Measurements from ENCODE around the gene COPA.

Gene COPA

DNA sequence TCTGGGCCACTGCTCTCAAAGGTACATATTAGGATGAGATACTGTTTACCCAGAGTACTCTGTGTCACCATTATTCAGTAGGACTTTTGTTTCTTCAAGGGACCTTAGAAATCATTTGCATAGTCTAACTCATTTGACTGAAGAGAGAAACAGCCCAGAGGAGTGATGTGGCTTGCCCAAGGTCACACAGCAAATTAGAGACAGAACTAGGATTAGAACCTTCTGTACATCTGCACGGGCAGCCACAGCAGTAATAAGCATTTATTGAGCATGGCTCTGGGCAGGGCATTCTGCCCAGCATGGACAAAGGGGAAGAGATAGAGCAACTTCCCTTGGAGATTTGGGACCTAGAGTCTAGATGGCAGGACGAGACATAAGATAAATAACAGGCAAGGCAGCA is 18.1 kb upstream of the COPA start:
- Histone ChIP-seq H3K27me3 (ENCODE audit: low read depth, low read length) (no peaks in the 10 kb centered on the region), H3K27ac (ENCODE audit: low read length) (no peak overlapping the region), H3K36me3 (ENCODE audit: control insufficient read depth in 1 of 2, insufficient read depth in 2 of 2, low read length in 2 of 2) (peaks cover 29 to 31% of the 10 kb centered on the region in 2 donors), H3K4me3 (ENCODE audit: low read depth in 1 of 2, low read length in 2 of 2) (no peak overlapping the region), H3K9me3 (ENCODE audit: control insufficient read depth in 1 of 2, low read length in 2 of 2) (no peaks in the 10 kb centered on the region), H3K4me1 (ENCODE audit: control insufficient read depth in 1 of 2, insufficient read depth in 2 of 2, low read length in 2 of 2) (no peaks in the 10 kb centered on the region)

- Histone ChIP-seq H3K27me3 (ENCODE audit: low read depth, low read length) (no peaks in the 10 kb centered on the region), H3K4me3 (ENCODE audit: low read depth in 1 of 2, low read length in 2 of 2) (no peak overlapping the region), H3K4me1 (ENCODE audit: control insufficient read depth in 1 of 2, insufficient read depth in 2 of 2, low read length in 2 of 2) (no peaks in the 10 kb centered on the region), H3K27ac (ENCODE audit: low read length) (no peak overlapping the region), H3K36me3 (ENCODE audit: control insufficient read depth in 1 of 2, insufficient read depth in 2 of 2, low read length in 2 of 2) (peaks cover 38 to 40% of the 10 kb centered on the region in 2 donors), H3K9me3 (ENCODE audit: control insufficient read depth in 1 of 2, low read length in 2 of 2) (no peaks in the 10 kb centered on the region)
These were observed 17.2 kb upstream of the COPA start for GRCh38 chr1:160360227-160360695.

GRCh38 chr1:160359559-160360226 is 16.6 kb upstream of the COPA start:
- peaks cover 44 to 46% of the 10 kb centered on the region in 2 donors for H3K36me3 ChIP-seq (ENCODE audit: control insufficient read depth in 1 of 2, insufficient read depth in 2 of 2, low read length in 2 of 2)

DNA sequence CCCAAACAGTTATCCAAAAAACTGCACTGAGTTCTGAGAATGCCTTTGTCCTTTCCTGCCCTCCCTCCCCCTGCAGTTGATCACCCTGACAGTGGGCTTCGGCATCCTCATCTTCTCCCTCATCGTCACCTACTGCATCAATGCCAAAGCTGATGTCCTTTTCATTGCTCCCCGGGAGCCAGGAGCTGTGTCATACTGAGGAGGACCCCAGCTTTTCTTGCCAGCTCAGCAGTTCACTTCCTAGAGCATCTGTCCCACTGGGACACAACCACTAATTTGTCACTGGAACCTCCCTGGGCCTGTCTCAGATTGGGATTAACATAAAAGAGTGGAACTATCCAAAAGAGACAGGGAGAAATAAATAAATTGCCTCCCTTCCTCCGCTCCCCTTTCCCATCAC is 15.0 kb upstream of the COPA start:
- H3K36me3 ChIP-seq (ENCODE audit: control insufficient read depth in 1 of 2, insufficient read depth in 2 of 2, low read length in 2 of 2), result peaks cover 60 to 62% of the 10 kb centered on the region in 2 donors
- H3K27me3 ChIP-seq (ENCODE audit: low read depth, low read length), result no peaks in the 10 kb centered on the region
- H3K4me1 ChIP-seq (ENCODE audit: control insufficient read depth in 1 of 2, insufficient read depth in 2 of 2, low read length in 2 of 2), result no peaks in the 10 kb centered on the region
- no peak overlapping the region for H3K4me3 ChIP-seq (ENCODE audit: low read depth in 1 of 2, low read length in 2 of 2)
- H3K9me3 ChIP-seq (ENCODE audit: control insufficient read depth in 1 of 2, low read length in 2 of 2), result no peaks in the 10 kb centered on the region
- H3K27ac ChIP-seq (ENCODE audit: low read length), result no peak overlapping the region

More at GRCh38 chr1:160359559-160360226, 16.6 kb upstream of the COPA start:
- no peaks in the 10 kb centered on the region for H3K27me3 ChIP-seq (ENCODE audit: low read depth, low read length)
- H3K4me3 ChIP-seq (ENCODE audit: low read depth in 1 of 2, low read length in 2 of 2), result no peak overlapping the region
- no peaks in the 10 kb centered on the region for H3K9me3 ChIP-seq (ENCODE audit: control insufficient read depth in 1 of 2, low read length in 2 of 2)
- H3K4me1 ChIP-seq (ENCODE audit: control insufficient read depth in 1 of 2, insufficient read depth in 2 of 2, low read length in 2 of 2), result no peaks in the 10 kb centered on the region
- H3K27ac ChIP-seq (ENCODE audit: low read length), result no peak overlapping the region

DNA sequence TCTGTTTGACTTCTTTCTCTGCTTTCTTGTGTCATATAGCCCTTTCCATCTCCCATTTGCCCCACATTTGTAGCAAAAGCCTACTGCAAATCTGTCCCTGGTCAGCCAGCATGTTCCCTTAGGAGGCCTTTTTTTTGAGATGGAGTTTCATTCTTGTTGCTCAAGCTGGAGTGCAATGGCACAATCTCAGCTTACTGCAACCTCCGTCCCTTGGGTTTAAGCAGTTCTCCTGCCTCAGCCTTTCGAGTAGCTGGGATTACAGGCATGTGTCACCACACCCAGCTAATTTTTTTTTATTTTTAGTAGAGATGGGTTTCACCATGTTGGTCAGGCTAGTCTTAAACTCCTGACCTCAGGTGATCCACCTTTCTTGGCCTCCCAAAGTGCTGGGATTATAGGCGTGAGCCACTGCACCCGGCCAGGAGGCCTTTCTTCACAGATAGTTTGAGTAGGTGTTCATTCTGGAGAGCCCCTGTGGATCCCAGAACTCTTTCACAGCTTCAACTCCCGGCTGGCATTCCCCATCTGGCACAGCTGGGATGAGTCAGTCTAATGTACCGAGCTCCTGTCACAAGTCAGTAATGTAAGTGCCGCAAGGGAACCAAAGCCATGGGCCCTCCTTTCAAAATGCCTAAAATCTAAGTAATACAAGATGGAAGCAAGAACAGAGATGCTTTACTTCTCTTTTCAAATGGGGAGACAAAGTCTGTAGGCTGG is 14.4 kb upstream of the COPA start:
- Histone ChIP-seq H3K27me3 (ENCODE audit: low read depth, low read length) (no peaks in the 10 kb centered on the region), H3K9me3 (ENCODE audit: control insufficient read depth in 1 of 2, low read length in 2 of 2) (no peaks in the 10 kb centered on the region), H3K4me1 (ENCODE audit: control insufficient read depth in 1 of 2, insufficient read depth in 2 of 2, low read length in 2 of 2) (no peaks in the 10 kb centered on the region), H3K27ac (ENCODE audit: low read length) (no peak overlapping the region), H3K4me3 (ENCODE audit: low read depth in 1 of 2, low read length in 2 of 2) (no peak overlapping the region), H3K36me3 (ENCODE audit: control insufficient read depth in 1 of 2, insufficient read depth in 2 of 2, low read length in 2 of 2) (peaks cover 66 to 68% of the 10 kb centered on the region in 2 donors)

GRCh38 chr1:160354388-160354985 is 11.4 kb upstream of the COPA start:
- Histone ChIP-seq H3K4me3 (ENCODE audit: low read depth in 1 of 2, low read length in 2 of 2) (no peak overlapping the region), H3K36me3 (ENCODE audit: control insufficient read depth in 1 of 2, insufficient read depth in 2 of 2, low read length in 2 of 2) (peaks cover 88 to 89% of the 10 kb centered on the region in 2 donors), H3K27ac (ENCODE audit: low read length) (no peak overlapping the region), H3K27me3 (ENCODE audit: low read depth, low read length) (no peaks in the 10 kb centered on the region), H3K4me1 (ENCODE audit: control insufficient read depth in 1 of 2, insufficient read depth in 2 of 2, low read length in 2 of 2) (no peaks in the 10 kb centered on the region), H3K9me3 (ENCODE audit: control insufficient read depth in 1 of 2, low read length in 2 of 2) (no peaks in the 10 kb centered on the region)

- Histone ChIP-seq H3K4me3 (ENCODE audit: low read depth in 1 of 2, low read length in 2 of 2) (no peak overlapping the region), H3K27ac (ENCODE audit: low read length) (no peak overlapping the region), H3K36me3 (ENCODE audit: control insufficient read depth in 1 of 2, insufficient read depth in 2 of 2, low read length in 2 of 2) (peaks cover 96 to 98% of the 10 kb centered on the region in 2 donors), H3K27me3 (ENCODE audit: low read depth, low read length) (no peaks in the 10 kb centered on the region), H3K9me3 (ENCODE audit: control insufficient read depth in 1 of 2, low read length in 2 of 2) (no peaks in the 10 kb centered on the region), H3K4me1 (ENCODE audit: control insufficient read depth in 1 of 2, insufficient read depth in 2 of 2, low read length in 2 of 2) (no peaks in the 10 kb centered on the region)
These were observed 10.2 kb upstream of the COPA start for GRCh38 chr1:160353223-160353622.

GRCh38 chr1:160352555-160352954 is 9.5 kb upstream of the COPA start:
- Histone ChIP-seq H3K4me1 (ENCODE audit: control insufficient read depth in 1 of 2, insufficient read depth in 2 of 2, low read length in 2 of 2) (no peaks in the 10 kb centered on the region), H3K9me3 (ENCODE audit: control insufficient read depth in 1 of 2, low read length in 2 of 2) (no peaks in the 10 kb centered on the region), H3K27me3 (ENCODE audit: low read depth, low read length) (no peaks in the 10 kb centered on the region), H3K36me3 (ENCODE audit: control insufficient read depth in 1 of 2, insufficient read depth in 2 of 2, low read length in 2 of 2) (peaks cover 92 to 97% of the 10 kb centered on the region in 2 donors), H3K27ac (ENCODE audit: low read length) (no peak overlapping the region), H3K4me3 (ENCODE audit: low read depth in 1 of 2, low read length in 2 of 2) (no peak overlapping the region)

DNA sequence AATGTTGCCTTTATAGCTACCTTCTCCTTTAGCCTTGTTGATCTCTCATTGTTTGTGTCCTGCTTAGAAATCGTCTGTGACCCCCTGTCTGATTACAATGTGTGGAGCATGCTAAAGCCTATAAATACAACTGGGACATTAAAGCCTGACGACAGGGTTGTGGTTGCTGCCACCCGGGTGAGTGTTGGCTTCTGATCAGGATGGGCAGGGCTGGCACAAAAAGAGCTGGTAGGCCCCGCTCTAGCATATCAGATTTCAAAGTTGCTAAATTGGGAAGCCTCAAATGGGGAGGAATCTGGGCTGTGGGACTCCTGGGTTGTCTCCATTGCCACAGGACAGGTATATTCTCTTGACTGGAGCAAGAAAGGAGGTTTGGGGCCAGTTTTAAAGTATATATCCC is 8.6 kb upstream of the COPA start:
- H3K36me3 ChIP-seq (ENCODE audit: control insufficient read depth in 1 of 2, insufficient read depth in 2 of 2, low read length in 2 of 2), result peaks cover 83 to 94% of the 10 kb centered on the region in 2 donors
- no peaks in the 10 kb centered on the region for H3K4me1 ChIP-seq (ENCODE audit: control insufficient read depth in 1 of 2, insufficient read depth in 2 of 2, low read length in 2 of 2)
- H3K27me3 ChIP-seq (ENCODE audit: low read depth, low read length), result no peaks in the 10 kb centered on the region
- H3K4me3 ChIP-seq (ENCODE audit: low read depth in 1 of 2, low read length in 2 of 2), result no peak overlapping the region
- H3K9me3 ChIP-seq (ENCODE audit: control insufficient read depth in 1 of 2, low read length in 2 of 2), result no peaks in the 10 kb centered on the region
- no peak overlapping the region for H3K27ac ChIP-seq (ENCODE audit: low read length)

- H3K36me3 ChIP-seq (ENCODE audit: control insufficient read depth in 1 of 2, insufficient read depth in 2 of 2, low read length in 2 of 2), result peaks cover 36 to 62% of the 10 kb centered on the region in 2 donors
- peaks cover 7 to 15% of the 10 kb centered on the region in 2 donors for H3K4me1 ChIP-seq (ENCODE audit: control insufficient read depth in 1 of 2, insufficient read depth in 2 of 2, low read length in 2 of 2)
These were observed 3.9 kb upstream of the COPA start for GRCh38 chr1:160346958-160347357.

DNA sequence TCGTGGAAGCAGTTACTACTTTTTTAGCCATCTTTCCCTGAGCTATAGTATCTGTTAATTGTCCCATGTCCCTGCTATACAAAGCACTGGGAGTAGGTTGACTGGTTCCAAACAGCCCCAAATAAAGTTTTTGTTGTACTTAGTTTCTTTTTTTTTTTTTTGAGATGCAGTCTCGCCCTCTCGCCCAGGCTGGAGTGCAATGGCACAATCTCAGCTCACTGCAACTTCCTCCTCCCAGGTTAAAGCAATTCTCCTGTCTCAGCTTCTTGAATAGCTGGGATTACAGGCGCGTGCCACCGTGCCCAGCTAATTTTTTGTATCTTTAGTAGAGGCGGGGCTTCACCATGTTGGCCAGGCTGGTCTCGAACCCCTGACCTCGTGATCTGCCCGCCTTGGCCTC is 3.4 kb upstream of the COPA start:
- Histone ChIP-seq H3K27me3 (ENCODE audit: low read depth, low read length) (no peaks in the 10 kb centered on the region), H3K4me3 (ENCODE audit: low read depth in 1 of 2, low read length in 2 of 2) (no peak overlapping the region), H3K36me3 (ENCODE audit: control insufficient read depth in 1 of 2, insufficient read depth in 2 of 2, low read length in 2 of 2) (peaks cover 31 to 57% of the 10 kb centered on the region in 2 donors), H3K9me3 (ENCODE audit: control insufficient read depth in 1 of 2, low read length in 2 of 2) (no peaks in the 10 kb centered on the region), H3K27ac (ENCODE audit: low read length) (no peak overlapping the region), H3K4me1 (ENCODE audit: control insufficient read depth in 1 of 2, insufficient read depth in 2 of 2, low read length in 2 of 2) (peaks cover 9 to 20% of the 10 kb centered on the region in 2 donors)

More at GRCh38 chr1:160346958-160347357, 3.9 kb upstream of the COPA start:
- no peak overlapping the region for H3K4me3 ChIP-seq (ENCODE audit: low read depth in 1 of 2, low read length in 2 of 2)
- H3K9me3 ChIP-seq (ENCODE audit: control insufficient read depth in 1 of 2, low read length in 2 of 2), result no peaks in the 10 kb centered on the region
- no peaks in the 10 kb centered on the region for H3K27me3 ChIP-seq (ENCODE audit: low read depth, low read length)
- H3K27ac ChIP-seq (ENCODE audit: low read length), result no peak overlapping the region

Measured in muscle layer of duodenum (tissue), 2 donors.